Upper lobe of right lung (tissue), 1 donor: ENCODE measurements around the gene LUZP2. TPM values are rescaled to one million over a fixed set of nuclear protein-coding genes. Genes with fewer than 3 reads are reported as not detected.

Experiments used
- ATAC-seq: fragments of 200-7000 bp; cut with Tn5 transposase; one replicate; pipeline ENCODE4 v1.9.1; 2020; ENCODE audit warnings: mild to moderate bottlenecking, moderate library complexity
- DNase-seq: peaks from one replicate; pipeline ENCODE4 v3.0.0-alpha.2; 2020
- H3K27ac ChIP-seq: fragments of 200-600 bp; one replicate; pipeline ENCODE4 v1.8.0; 2022
- H3K27me3 ChIP-seq: fragments of 200-600 bp; one replicate; pipeline ENCODE4 v1.8.0; 2022; ENCODE audit warnings: mild to moderate bottlenecking
- H3K36me3 ChIP-seq: fragments of 200-600 bp; one replicate; pipeline ENCODE4 v1.8.0; 2022
- H3K4me1 ChIP-seq: fragments of 200-600 bp; one replicate; pipeline ENCODE4 v1.8.0; 2022
- H3K4me3 ChIP-seq: fragments of 200-600 bp; one replicate; pipeline ENCODE4 v1.8.0; 2022; ENCODE audit warnings: mild to moderate bottlenecking
- H3K9me3 ChIP-seq: fragments of 200-600 bp; one replicate; pipeline ENCODE4 v1.8.0; 2022
- intact Hi-C: fragments of 100-400 bp; cut with DNase I; formaldehyde crosslinking; loops from one replicate; pipeline ENCODE4 v1.11.0; 2022
- total RNA-seq: library from RNA; stranded (reverse); fragmentation: NEBNext Ultra II Directional; extraction: Animal tissue kit (Norgen Biotek cat#: 25700); gene quantifications from one replicate; pipeline ENCODE4 v1.2.1, GENCODE V29; 2021
- TF ChIP-seq, protein P1 (sequence below): fragments of 200-600 bp; IDR thresholded peaks from one replicate; pipeline ENCODE4 v1.8.0; 2022; ENCODE audit warnings: antibody characterized with exemption
- donor health status: DM: no; HTN: yes; CAD: no; lungs with severe emphysema.

Gene LUZP2
- total RNA-seq, 1 donor from 2014 or later = 0.23 TPM

GRCh38 chr11:24588081-24588480 is 91.2 kb downstream of the LUZP2 start:
- intact Hi-C loops = no loop called here

GRCh38 chr11:24589064-24589463 is 92.2 kb downstream of the LUZP2 start:
- Histone ChIP-seq H3K4me1 (no peaks in the 10 kb centered on the region), H3K27me3 (no peaks in the 10 kb centered on the region), H3K36me3 (no peaks in the 10 kb centered on the region), H3K4me3 (no peak overlapping the region), H3K27ac (no peak overlapping the region), H3K9me3 (no peaks in the 10 kb centered on the region)
- ATAC-seq (no peak), DNase-seq (no peak)
- TF ChIP-seq, protein P1, sequence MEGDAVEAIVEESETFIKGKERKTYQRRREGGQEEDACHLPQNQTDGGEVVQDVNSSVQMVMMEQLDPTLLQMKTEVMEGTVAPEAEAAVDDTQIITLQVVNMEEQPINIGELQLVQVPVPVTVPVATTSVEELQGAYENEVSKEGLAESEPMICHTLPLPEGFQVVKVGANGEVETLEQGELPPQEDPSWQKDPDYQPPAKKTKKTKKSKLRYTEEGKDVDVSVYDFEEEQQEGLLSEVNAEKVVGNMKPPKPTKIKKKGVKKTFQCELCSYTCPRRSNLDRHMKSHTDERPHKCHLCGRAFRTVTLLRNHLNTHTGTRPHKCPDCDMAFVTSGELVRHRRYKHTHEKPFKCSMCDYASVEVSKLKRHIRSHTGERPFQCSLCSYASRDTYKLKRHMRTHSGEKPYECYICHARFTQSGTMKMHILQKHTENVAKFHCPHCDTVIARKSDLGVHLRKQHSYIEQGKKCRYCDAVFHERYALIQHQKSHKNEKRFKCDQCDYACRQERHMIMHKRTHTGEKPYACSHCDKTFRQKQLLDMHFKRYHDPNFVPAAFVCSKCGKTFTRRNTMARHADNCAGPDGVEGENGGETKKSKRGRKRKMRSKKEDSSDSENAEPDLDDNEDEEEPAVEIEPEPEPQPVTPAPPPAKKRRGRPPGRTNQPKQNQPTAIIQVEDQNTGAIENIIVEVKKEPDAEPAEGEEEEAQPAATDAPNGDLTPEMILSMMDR = no peak
- intact Hi-C loops = no loop called here

More at GRCh38 chr11:24588081-24588480, 91.2 kb downstream of the LUZP2 start:
- no peaks in the 10 kb centered on the region for H3K9me3 ChIP-seq
- no peaks in the 10 kb centered on the region for H3K27me3 ChIP-seq
- H3K4me1 ChIP-seq = no peaks in the 10 kb centered on the region
- no peak overlapping the region for H3K27ac ChIP-seq
- H3K36me3 ChIP-seq = no peaks in the 10 kb centered on the region
- TF ChIP-seq, protein P1 = no peak
- H3K4me3 ChIP-seq = no peak overlapping the region
- DNase-seq (no peak), ATAC-seq (no peak)

GRCh38 chr11:24591283-24591682 is 94.4 kb downstream of the LUZP2 start:
- TF ChIP-seq, protein P1 = no peak
- H3K36me3 ChIP-seq = no peaks in the 10 kb centered on the region
- intact Hi-C loops = no loop called here
- H3K27me3 ChIP-seq = no peaks in the 10 kb centered on the region
- ATAC-seq = no peak
- no peaks in the 10 kb centered on the region for H3K9me3 ChIP-seq
- H3K27ac ChIP-seq = no peak overlapping the region
- H3K4me1 ChIP-seq = no peaks in the 10 kb centered on the region
- H3K4me3 ChIP-seq = no peak overlapping the region
- no peak for DNase-seq

DNA sequence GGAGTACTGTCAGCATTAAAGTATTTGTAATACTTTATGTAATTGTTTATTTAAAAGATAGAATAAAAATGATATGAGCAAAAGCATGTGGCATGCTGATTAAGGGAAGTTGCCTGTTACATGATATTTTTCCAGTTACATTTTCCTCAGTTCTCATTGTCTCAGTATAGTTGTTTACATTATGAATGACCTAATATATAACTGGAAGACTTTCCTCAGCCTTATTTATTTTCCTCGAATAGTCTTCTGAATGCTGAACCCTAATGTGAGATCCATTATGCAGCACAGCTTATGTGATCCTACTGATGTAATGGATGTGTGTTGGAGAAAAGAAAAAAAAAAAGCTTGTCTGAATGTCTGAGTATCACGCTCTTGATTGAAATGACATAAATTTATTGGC is 95.5 kb downstream of the LUZP2 start:
- Histone ChIP-seq H3K9me3 (no peaks in the 10 kb centered on the region), H3K4me1 (no peaks in the 10 kb centered on the region), H3K27me3 (no peaks in the 10 kb centered on the region), H3K36me3 (no peaks in the 10 kb centered on the region), H3K27ac (no peak overlapping the region), H3K4me3 (no peak overlapping the region)
- no peak for DNase-seq
- TF ChIP-seq, protein P1 = no peak
- ATAC-seq = no peak
- intact Hi-C loops = no loop called here

DNA sequence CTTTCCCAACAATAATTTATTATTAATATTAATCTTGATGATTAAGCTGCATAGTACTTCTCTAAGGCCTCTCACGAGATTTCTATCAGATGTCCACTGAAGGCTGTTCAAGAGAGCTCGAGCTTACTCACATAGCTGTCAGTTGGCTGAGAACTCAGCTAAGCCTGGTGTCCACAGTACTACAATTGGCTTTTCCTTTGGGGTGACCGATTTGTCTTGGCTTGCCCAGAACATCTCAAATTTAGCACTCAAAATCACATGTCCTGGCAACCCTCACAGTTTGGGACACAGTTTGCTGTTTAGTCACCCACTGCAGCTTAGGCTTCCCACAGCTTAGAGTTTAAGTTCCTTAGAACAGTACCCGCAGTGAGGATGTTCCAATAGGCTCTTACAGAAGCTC is 96.5 kb downstream of the LUZP2 start:
- no peaks in the 10 kb centered on the region for H3K9me3 ChIP-seq

DNA sequence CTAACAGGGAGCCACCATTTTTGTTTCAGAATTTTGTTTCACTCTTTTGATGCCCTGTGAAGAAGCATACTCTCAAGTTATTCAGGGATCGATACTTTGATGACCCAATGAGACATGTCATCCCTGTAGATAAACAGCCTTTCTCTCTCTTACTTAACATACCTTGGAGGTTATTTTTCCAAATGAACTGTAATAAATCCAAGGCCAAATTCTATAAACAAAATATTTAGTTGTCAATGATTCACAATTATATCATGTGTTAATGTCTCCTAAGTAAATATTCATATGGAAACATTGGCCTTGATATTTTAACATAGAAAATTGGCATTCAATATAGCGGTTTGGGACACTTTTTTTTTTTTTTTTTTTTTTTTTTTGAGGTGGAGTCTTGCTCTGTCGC is 97.5 kb downstream of the LUZP2 start:
- TF ChIP-seq, protein P1 = no peak
- DNase-seq = no peak
- H3K4me1 ChIP-seq = no peaks in the 10 kb centered on the region
- H3K36me3 ChIP-seq = no peaks in the 10 kb centered on the region
- no peak overlapping the region for H3K27ac ChIP-seq
- no peak for ATAC-seq
- no peaks in the 10 kb centered on the region for H3K9me3 ChIP-seq
- no peaks in the 10 kb centered on the region for H3K27me3 ChIP-seq
- H3K4me3 ChIP-seq = no peak overlapping the region
- intact Hi-C loops = no loop called here

More for the DNA sequence above, 96.5 kb downstream of the LUZP2 start:
- DNase-seq (no peak), ATAC-seq (no peak)
- Histone ChIP-seq H3K4me3 (no peak overlapping the region), H3K27ac (no peak overlapping the region), H3K27me3 (no peaks in the 10 kb centered on the region), H3K36me3 (no peaks in the 10 kb centered on the region), H3K4me1 (no peaks in the 10 kb centered on the region)
- intact Hi-C loops = no loop called here
- TF ChIP-seq, protein P1 = no peak
